ENCODE results near the gene RHOBTB1. TPM values are rescaled to one million over a fixed set of nuclear protein-coding genes. Genes with fewer than 3 reads are reported as not detected.

The RHOBTB1 gene
- total and polyA plus RNA-seq, 3 experiments from 2014 or later, result 0.04 to 0.07 TPM; not detected in 1

GRCh38 chr10:60903096-60903495, 40.9 kb downstream of the RHOBTB1 start:
- Histone ChIP-seq H3K27ac (ENCODE audit: low read depth, low read length) (no peak overlapping the region), H3K4me3 (ENCODE audit: low read length) (no peak overlapping the region), H3K27me3 (ENCODE audit: insufficient read depth, low read length, poor library complexity, severe bottlenecking) (no peaks in the 10 kb centered on the region), H3K9me3 (ENCODE audit: low read length) (no peaks in the 10 kb centered on the region), H3K4me1 (ENCODE audit: insufficient read depth, low read length) (no peaks in the 10 kb centered on the region), H3K36me3 (ENCODE audit: insufficient read depth, low read length) (no peaks in the 10 kb centered on the region)
- CTCF ChIA-PET, result no interaction called here
- DNase-seq, result no peak
- Mint-ChIP-seq H3K36me3 (no peaks in the 10 kb centered on the region), H3K27ac (no peak overlapping the region), H3K4me1 (no peaks in the 10 kb centered on the region), H3K9me3 (peaks cover 0 to 3% (median 0%) of the 10 kb centered on the region in 5 donors), H3K4me3 (no peak overlapping the region), H3K27me3 (peaks cover 2 to 5% of the 10 kb centered on the region in 2 donors)
- POLR2A ChIA-PET, result no interaction called here

GRCh38 chr10:60901561-60902235, 42.3 kb downstream of the RHOBTB1 start:
- Histone ChIP-seq H3K9me3 (ENCODE audit: low read length) (no peaks in the 10 kb centered on the region), H3K4me3 (ENCODE audit: low read length) (no peak overlapping the region), H3K27me3 (ENCODE audit: insufficient read depth, low read length, poor library complexity, severe bottlenecking) (no peaks in the 10 kb centered on the region), H3K36me3 (ENCODE audit: insufficient read depth, low read length) (no peaks in the 10 kb centered on the region), H3K4me1 (ENCODE audit: insufficient read depth, low read length) (no peaks in the 10 kb centered on the region), H3K27ac (ENCODE audit: low read depth, low read length) (no peak overlapping the region)
- peaks cover 0 to 3% (median 0%) of the 10 kb centered on the region in 5 donors for H3K9me3 Mint-ChIP-seq
- H3K36me3 Mint-ChIP-seq, result no peaks in the 10 kb centered on the region
- no peak for DNase-seq
- ChIA-PET CTCF (no interaction called here), POLR2A (no interaction called here)
- H3K4me3 Mint-ChIP-seq, result no peak overlapping the region
- H3K4me1 Mint-ChIP-seq, result no peaks in the 10 kb centered on the region
- H3K27me3 Mint-ChIP-seq, result peaks cover 2 to 5% of the 10 kb centered on the region in 2 donors
- no peak overlapping the region for H3K27ac Mint-ChIP-seq

DNA sequence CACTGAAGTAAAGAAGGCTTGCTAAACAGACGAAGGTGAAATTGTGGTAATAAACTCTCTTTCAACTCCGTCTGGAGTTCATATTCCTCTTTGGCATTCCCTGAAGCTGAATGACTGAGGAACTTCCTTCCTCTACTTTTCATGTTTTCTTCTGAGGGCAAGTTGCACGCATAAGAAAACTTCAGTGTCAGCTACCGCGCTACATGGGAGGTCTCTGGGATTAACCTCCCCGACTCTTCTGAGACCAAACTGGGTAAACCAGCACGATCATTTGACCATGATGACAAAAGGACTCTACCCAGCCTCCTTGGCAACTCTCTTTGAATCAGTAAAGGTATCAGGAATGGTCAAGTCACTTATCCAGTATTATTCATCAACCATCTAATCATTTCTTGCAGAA, 44.7 kb downstream of the RHOBTB1 start:
- CTCF ChIA-PET, result no interaction called here

DNA sequence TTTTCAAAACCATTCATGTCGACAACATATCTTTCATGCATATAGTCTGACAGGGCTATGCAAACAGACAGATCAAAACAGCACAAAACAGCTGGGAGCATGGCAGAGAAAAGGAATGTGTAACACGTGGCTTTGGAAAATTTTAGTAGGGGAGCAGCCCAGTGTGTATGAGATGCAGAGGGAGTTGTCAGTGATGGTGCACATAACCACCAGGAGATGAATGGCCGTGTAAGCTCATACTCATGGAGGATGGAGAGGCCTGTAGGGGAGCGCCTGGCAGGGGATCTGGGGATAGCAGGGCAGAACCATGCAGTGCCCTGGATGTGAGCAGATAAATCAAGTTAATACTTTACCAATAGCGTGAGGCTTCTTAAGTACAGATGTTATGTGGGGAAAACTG, 45.7 kb downstream of the RHOBTB1 start:
- Mint-ChIP-seq H3K4me3 (no peak overlapping the region), H3K9me3 (peaks cover 0 to 3% (median 0%) of the 10 kb centered on the region in 5 donors), H3K4me1 (no peaks in the 10 kb centered on the region), H3K27me3 (peaks cover 4% of the 10 kb centered on the region in 2 donors), H3K36me3 (no peaks in the 10 kb centered on the region), H3K27ac (no peak overlapping the region)
- Histone ChIP-seq H3K9me3 (ENCODE audit: low read length) (no peaks in the 10 kb centered on the region), H3K36me3 (ENCODE audit: insufficient read depth, low read length) (no peaks in the 10 kb centered on the region), H3K27ac (ENCODE audit: low read depth, low read length) (no peak overlapping the region), H3K4me3 (ENCODE audit: low read length) (no peak overlapping the region), H3K27me3 (ENCODE audit: insufficient read depth, low read length, poor library complexity, severe bottlenecking) (no peaks in the 10 kb centered on the region), H3K4me1 (ENCODE audit: insufficient read depth, low read length) (no peaks in the 10 kb centered on the region)
- CTCF ChIA-PET, result no interaction called here
- POLR2A ChIA-PET, result no interaction called here
- no peak for DNase-seq

More for the DNA sequence above, 44.7 kb downstream of the RHOBTB1 start:
- Mint-ChIP-seq H3K9me3 (peaks cover 0 to 3% (median 0%) of the 10 kb centered on the region in 5 donors), H3K27ac (no peak overlapping the region), H3K36me3 (no peaks in the 10 kb centered on the region), H3K4me3 (no peak overlapping the region), H3K27me3 (peaks cover 2 to 4% of the 10 kb centered on the region in 2 donors), H3K4me1 (no peaks in the 10 kb centered on the region)
- no peaks in the 10 kb centered on the region for H3K36me3 ChIP-seq (ENCODE audit: insufficient read depth, low read length)
- no peak overlapping the region for H3K4me3 ChIP-seq (ENCODE audit: low read length)
- no peaks in the 10 kb centered on the region for H3K4me1 ChIP-seq (ENCODE audit: insufficient read depth, low read length)
- H3K9me3 ChIP-seq (ENCODE audit: low read length), result no peaks in the 10 kb centered on the region
- POLR2A ChIA-PET, result no interaction called here
- DNase-seq, result no peak
- H3K27me3 ChIP-seq (ENCODE audit: insufficient read depth, low read length, poor library complexity, severe bottlenecking), result no peaks in the 10 kb centered on the region
- H3K27ac ChIP-seq (ENCODE audit: low read depth, low read length), result no peak overlapping the region

- no peaks in the 10 kb centered on the region for H3K9me3 ChIP-seq (ENCODE audit: low read length)
- H3K4me3 Mint-ChIP-seq, result no peak overlapping the region
- H3K27ac Mint-ChIP-seq, result no peak overlapping the region
- H3K27ac ChIP-seq (ENCODE audit: low read depth, low read length), result no peak overlapping the region
- H3K27me3 Mint-ChIP-seq, result peaks cover 4 to 15% of the 10 kb centered on the region in 2 donors
- H3K9me3 Mint-ChIP-seq, result peaks cover 0 to 1% (median 0%) of the 10 kb centered on the region in 5 donors
- no peaks in the 10 kb centered on the region for H3K36me3 Mint-ChIP-seq
- H3K4me1 Mint-ChIP-seq, result no peaks in the 10 kb centered on the region
- H3K4me3 ChIP-seq (ENCODE audit: low read length), result no peak overlapping the region
- H3K27me3 ChIP-seq (ENCODE audit: insufficient read depth, low read length, poor library complexity, severe bottlenecking), result no peaks in the 10 kb centered on the region
- ChIA-PET POLR2A (no interaction called here), CTCF (no interaction called here)
- no peaks in the 10 kb centered on the region for H3K36me3 ChIP-seq (ENCODE audit: insufficient read depth, low read length)
- no peak for DNase-seq
- no peaks in the 10 kb centered on the region for H3K4me1 ChIP-seq (ENCODE audit: insufficient read depth, low read length)
Observed at GRCh38 chr10:60896810-60897209, 47.2 kb downstream of the RHOBTB1 start.

GRCh38 chr10:60896033-60896432, 48.0 kb downstream of the RHOBTB1 start:
- Histone ChIP-seq H3K4me3 (ENCODE audit: low read length) (no peak overlapping the region), H3K36me3 (ENCODE audit: insufficient read depth, low read length) (no peaks in the 10 kb centered on the region), H3K27me3 (ENCODE audit: insufficient read depth, low read length, poor library complexity, severe bottlenecking) (no peaks in the 10 kb centered on the region), H3K9me3 (ENCODE audit: low read length) (no peaks in the 10 kb centered on the region), H3K4me1 (ENCODE audit: insufficient read depth, low read length) (no peaks in the 10 kb centered on the region), H3K27ac (ENCODE audit: low read depth, low read length) (no peak overlapping the region)
- peaks cover 0 to 2% (median 0%) of the 10 kb centered on the region in 5 donors for H3K9me3 Mint-ChIP-seq
- H3K4me3 Mint-ChIP-seq, result no peak overlapping the region
- H3K36me3 Mint-ChIP-seq, result no peaks in the 10 kb centered on the region
- CTCF ChIA-PET, result no interaction called here
- no peak overlapping the region for H3K27ac Mint-ChIP-seq
- no peaks in the 10 kb centered on the region for H3K4me1 Mint-ChIP-seq
- peaks cover 4 to 16% of the 10 kb centered on the region in 2 donors for H3K27me3 Mint-ChIP-seq
- DNase-seq, result no peak
- POLR2A ChIA-PET, result no interaction called here

DNA sequence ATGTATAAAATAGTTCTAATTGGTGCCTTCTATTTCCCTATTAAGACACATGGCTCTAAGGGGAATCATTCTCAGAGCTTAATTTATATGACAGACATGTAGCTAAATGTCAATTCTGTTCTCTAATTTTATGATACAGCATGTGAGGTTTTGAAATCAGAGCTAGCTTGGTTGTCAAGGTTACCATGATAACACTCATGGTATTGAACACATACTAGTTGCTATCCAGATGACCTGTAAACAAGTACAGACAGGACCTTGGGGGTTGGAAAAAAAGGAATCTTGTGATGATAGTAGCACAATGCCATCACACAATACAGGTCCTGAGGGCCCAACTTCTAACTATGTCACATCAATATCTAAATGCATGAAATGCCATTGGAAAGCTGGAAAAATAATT, 49.2 kb downstream of the RHOBTB1 start:
- H3K4me1 ChIP-seq (ENCODE audit: insufficient read depth, low read length), result no peaks in the 10 kb centered on the region
- Mint-ChIP-seq H3K4me3 (no peak overlapping the region), H3K4me1 (no peaks in the 10 kb centered on the region), H3K9me3 (peaks cover 0 to 2% (median 0%) of the 10 kb centered on the region in 5 donors), H3K36me3 (no peaks in the 10 kb centered on the region), H3K27me3 (peaks cover 4 to 16% of the 10 kb centered on the region in 2 donors), H3K27ac (peak overlapping the region in 1 of 8 donors; percentile 68)
- no peak overlapping the region for H3K4me3 ChIP-seq (ENCODE audit: low read length)
- no peak overlapping the region for H3K27ac ChIP-seq (ENCODE audit: low read depth, low read length)
- H3K27me3 ChIP-seq (ENCODE audit: insufficient read depth, low read length, poor library complexity, severe bottlenecking), result no peaks in the 10 kb centered on the region
- ChIA-PET CTCF (no interaction called here), POLR2A (no interaction called here)
- H3K9me3 ChIP-seq (ENCODE audit: low read length), result no peaks in the 10 kb centered on the region
- H3K36me3 ChIP-seq (ENCODE audit: insufficient read depth, low read length), result no peaks in the 10 kb centered on the region
- DNase-seq, result no peak

DNA sequence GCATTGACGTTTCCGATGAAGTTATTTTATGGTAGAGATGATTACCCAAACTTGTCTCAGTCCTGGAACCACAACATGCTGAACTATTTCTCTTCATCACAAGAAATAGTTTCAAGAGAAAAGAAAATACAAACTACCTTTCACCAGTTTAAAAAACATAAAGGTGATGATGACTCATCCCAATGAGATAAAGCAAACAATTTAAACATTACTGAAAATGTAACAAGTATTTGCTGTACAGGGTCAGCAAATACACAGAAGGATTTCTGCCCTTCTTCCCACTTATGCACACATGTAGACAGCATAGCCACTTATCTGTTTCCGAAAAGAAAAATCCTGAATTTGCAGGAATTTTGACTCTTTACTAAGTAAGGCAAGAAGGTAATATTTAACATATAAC, 50.8 kb downstream of the RHOBTB1 start:
- no peaks in the 10 kb centered on the region for H3K4me1 ChIP-seq (ENCODE audit: insufficient read depth, low read length)
- Mint-ChIP-seq H3K27me3 (peaks cover 2 to 16% of the 10 kb centered on the region in 2 donors), H3K36me3 (no peaks in the 10 kb centered on the region), H3K4me3 (no peak overlapping the region), H3K4me1 (no peaks in the 10 kb centered on the region), H3K9me3 (peaks cover 0 to 3% (median 1%) of the 10 kb centered on the region in 5 donors), H3K27ac (no peak overlapping the region)
- CTCF ChIA-PET, result no interaction called here
- no peaks in the 10 kb centered on the region for H3K36me3 ChIP-seq (ENCODE audit: insufficient read depth, low read length)
- no peak overlapping the region for H3K4me3 ChIP-seq (ENCODE audit: low read length)
- no peaks in the 10 kb centered on the region for H3K27me3 ChIP-seq (ENCODE audit: insufficient read depth, low read length, poor library complexity, severe bottlenecking)
- no peak for DNase-seq
- no peaks in the 10 kb centered on the region for H3K9me3 ChIP-seq (ENCODE audit: low read length)
- POLR2A ChIA-PET, result no interaction called here
- no peak overlapping the region for H3K27ac ChIP-seq (ENCODE audit: low read depth, low read length)

Data from CD8-positive, alpha-beta memory T cell (primary cell).